Measurements from ENCODE around the gene MRPS35. TPM values are rescaled to one million over a fixed set of nuclear protein-coding genes. Genes with fewer than 3 reads are reported as not detected.

The MRPS35 gene
- total and polyA plus RNA-seq, 2 experiments from 2014 or later, result 40.3 to 65.6 TPM

GRCh38 chr12:27779920-27780611 is 69.4 kb downstream of the MRPS35 start, which contains the start of the genes KLHL42 and MANSC4:
TSS of gene KLHL42 (plus strand) at chr12:27780233. CDS start at chr12:27780331, 98 bp downstream.
TSS of gene MANSC4 (minus strand) at chr12:27780236. CDS start at chr12:27771276, 8,960 bp downstream.
- Histone ChIP-seq H3K4me3 (peak within 1 kb of the TSS; percentile 81), H3K79me2 (ENCODE audit: insufficient read depth) (peaks cover 49% of the 10 kb centered on the region), H3K9me3 (ENCODE audit: low read depth) (no peaks in the 10 kb centered on the region), H3K4me1 (ENCODE audit: insufficient read depth) (peaks cover 13% of the 10 kb centered on the region), H3K4me2 (ENCODE audit: unreplicated experiment) (peak within 1 kb of the TSS; percentile 88), H3F3A (ENCODE audit: insufficient read depth) (0 out of 2 replicates have a peak, but pooled peaks cover 14% of the 10 kb centered on the region), H3K36me3 (ENCODE audit: low read depth) (no peaks in the 10 kb centered on the region), H4K20me1 (ENCODE audit: insufficient read depth) (no peaks in the 10 kb centered on the region), H3K9me2 (ENCODE audit: insufficient read depth) (no peaks in the 10 kb centered on the region), H3K27me3 (replicated peaks; ENCODE audit: insufficient read depth) (no peaks in the 10 kb centered on the region), H2AFZ (peak within 1 kb of the TSS; percentile 94), H3K9ac (peak within 1 kb of the TSS; percentile 89), H3K27ac (peak within 1 kb of the TSS; percentile 76)
- TF ChIP-seq EZH2phosphoT487 (IDR thresholded peaks at IDR 0.05; ENCODE audit: insufficient read depth, low read depth), result no peak
- TF ChIP-seq EZH2 (IDR thresholded peaks at IDR 0.05; ENCODE audit: insufficient read depth, poor library complexity, severe bottlenecking), result no peak
- DNase-seq, result peak; percentile 88
- WGBS, 2 experiments (ENCODE audit: low coverage in 1 of 2, low lambda C conversion rate in 2 of 2, missing lambda C conversion rate in 2 of 2), result 1% methylated on average over 59 to 62 of the region's 92 CpGs
- in situ Hi-C loops (cut with MboI), result no loop called here

GRCh38 chr12:27780612-27781408 is 70.2 kb downstream of the MRPS35 start:
- Histone ChIP-seq H2AFZ (peak overlapping the region; percentile 72), H3K79me2 (ENCODE audit: insufficient read depth) (peaks cover 55% of the 10 kb centered on the region), H3K4me2 (ENCODE audit: unreplicated experiment) (peak overlapping the region; percentile 78), H3K27me3 (replicated peaks; ENCODE audit: insufficient read depth) (no peaks in the 10 kb centered on the region), H3K9ac (peak overlapping the region; percentile 89), H3K36me3 (ENCODE audit: low read depth) (no peaks in the 10 kb centered on the region), H4K20me1 (ENCODE audit: insufficient read depth) (no peaks in the 10 kb centered on the region), H3K27ac (peak overlapping the region; percentile 76), H3K4me3 (peak overlapping the region; percentile 81), H3K9me3 (ENCODE audit: low read depth) (no peaks in the 10 kb centered on the region), H3K9me2 (ENCODE audit: insufficient read depth) (no peaks in the 10 kb centered on the region), H3F3A (ENCODE audit: insufficient read depth) (peaks cover 21% of the 10 kb centered on the region), H3K4me1 (ENCODE audit: insufficient read depth) (peaks cover 21% of the 10 kb centered on the region)
- WGBS, 2 experiments (ENCODE audit: low coverage in 1 of 2, low lambda C conversion rate in 2 of 2, missing lambda C conversion rate in 2 of 2), result 14 to 20% methylated on average over 24 to 27 of the region's 27 CpGs
- in situ Hi-C loops (cut with MboI), result no loop called here
- DNase-seq, result peak; percentile 64
- TF ChIP-seq EZH2phosphoT487 (IDR thresholded peaks at IDR 0.05; ENCODE audit: insufficient read depth, low read depth) (no peak), EZH2 (IDR thresholded peaks at IDR 0.05; ENCODE audit: insufficient read depth, poor library complexity, severe bottlenecking) (no peak)

- DNase-seq, result no peak
- no peaks in the 10 kb centered on the region for H3K9me3 ChIP-seq (ENCODE audit: low read depth)
- H3K27me3 ChIP-seq (replicated peaks; ENCODE audit: insufficient read depth), result no peaks in the 10 kb centered on the region
- in situ Hi-C loops (cut with MboI), result no loop called here
- WGBS, 2 experiments (ENCODE audit: low coverage in 1 of 2, low lambda C conversion rate in 2 of 2, missing lambda C conversion rate in 2 of 2), result 77 to 78% methylated on average over 5 of the region's 5 CpGs
- H3K9me2 ChIP-seq (ENCODE audit: insufficient read depth), result no peaks in the 10 kb centered on the region
- H4K20me1 ChIP-seq (ENCODE audit: insufficient read depth), result no peaks in the 10 kb centered on the region
- peaks cover 29% of the 10 kb centered on the region for H3F3A ChIP-seq (ENCODE audit: insufficient read depth)
- H3K4me3 ChIP-seq, result peak overlapping the region; percentile 81
- H3K4me1 ChIP-seq (ENCODE audit: insufficient read depth), result peaks cover 28% of the 10 kb centered on the region
- H2AFZ ChIP-seq, result no peak overlapping the region
- peak overlapping the region; percentile 89; the same call in 1 of the 2 replicates for H3K9ac ChIP-seq
- peaks cover 63% of the 10 kb centered on the region for H3K79me2 ChIP-seq (ENCODE audit: insufficient read depth)
- TF ChIP-seq EZH2phosphoT487 (IDR thresholded peaks at IDR 0.05; ENCODE audit: insufficient read depth, low read depth), result no peak
- no peak for TF ChIP-seq EZH2 (IDR thresholded peaks at IDR 0.05; ENCODE audit: insufficient read depth, poor library complexity, severe bottlenecking)
- no peaks in the 10 kb centered on the region for H3K36me3 ChIP-seq (ENCODE audit: low read depth)
- 0 out of 2 replicates have a peak overlapping the region, but pooled peaks have one; percentile 3 for H3K27ac ChIP-seq
- H3K4me2 ChIP-seq (ENCODE audit: unreplicated experiment), result peak overlapping the region; percentile 78
These were observed 71.0 kb downstream of the MRPS35 start for GRCh38 chr12:27781680-27782079.

GRCh38 chr12:27782481-27782880 is 71.8 kb downstream of the MRPS35 start:
- H3K9ac ChIP-seq, result no peak overlapping the region
- no peaks in the 10 kb centered on the region for H3K9me2 ChIP-seq (ENCODE audit: insufficient read depth)
- H3K79me2 ChIP-seq (ENCODE audit: insufficient read depth), result peaks cover 71% of the 10 kb centered on the region
- no peaks in the 10 kb centered on the region for H3K9me3 ChIP-seq (ENCODE audit: low read depth)
- TF ChIP-seq EZH2phosphoT487 (IDR thresholded peaks at IDR 0.05; ENCODE audit: insufficient read depth, low read depth), result no peak
- peak overlapping the region; percentile 78 for H3K4me2 ChIP-seq (ENCODE audit: unreplicated experiment)
- DNase-seq, result peak; percentile 13
- peaks cover 28% of the 10 kb centered on the region for H3K4me1 ChIP-seq (ENCODE audit: insufficient read depth)
- in situ Hi-C loops (cut with MboI), result no loop called here
- H4K20me1 ChIP-seq (ENCODE audit: insufficient read depth), result no peaks in the 10 kb centered on the region
- H3K27ac ChIP-seq, result no peak overlapping the region
- H3F3A ChIP-seq (ENCODE audit: insufficient read depth), result peaks cover 26% of the 10 kb centered on the region
- no peak overlapping the region for H2AFZ ChIP-seq
- H3K4me3 ChIP-seq, result peak overlapping the region; percentile 81; the same call in 1 of the 2 replicates
- no peaks in the 10 kb centered on the region for H3K27me3 ChIP-seq (replicated peaks; ENCODE audit: insufficient read depth)
- WGBS, 2 experiments (ENCODE audit: low coverage in 1 of 2, low lambda C conversion rate in 2 of 2, missing lambda C conversion rate in 2 of 2), result 91 to 97% methylated on average over 1 of the region's 1 CpG
- no peaks in the 10 kb centered on the region for H3K36me3 ChIP-seq (ENCODE audit: low read depth)
